NCI-H2171 treated with DMSO at 0.1 percent for 48 hours (cell line): ENCODE results near the gene C17orf113.
"Not testable (repeated sequence)": the region's sequence is repeated elsewhere in the genome, so short reads cannot be mapped to it uniquely, and the experiment has no call there.

ENCODE experiments used
- DNase-seq: peaks from one replicate; lab custom pipeline; 2025; lab: John Stamatoyannopoulos, UW

The C17orf113 gene

DNA sequence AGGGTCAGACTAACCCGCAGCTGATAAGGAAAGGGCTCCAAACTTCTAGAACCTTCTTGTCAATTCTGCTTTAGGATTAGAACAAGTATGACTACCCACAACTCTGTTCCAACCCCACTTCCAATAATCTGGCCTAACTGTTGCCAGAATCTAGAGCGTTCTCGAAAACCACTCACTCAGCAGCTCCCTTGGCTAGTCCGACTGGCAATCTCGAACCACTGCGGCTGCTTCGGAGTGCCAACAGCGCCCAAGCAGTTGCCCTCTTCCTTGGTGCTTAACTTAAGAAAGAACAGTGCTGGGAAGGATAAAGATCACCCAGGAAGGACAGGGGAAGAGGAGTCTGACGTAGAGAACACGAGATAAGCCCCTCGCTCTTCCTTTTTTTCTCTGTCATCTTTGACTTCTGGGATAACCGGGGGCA is 34.0 kb downstream of the C17orf113 start:
- peak; percentile 14 for DNase-seq

DNA sequence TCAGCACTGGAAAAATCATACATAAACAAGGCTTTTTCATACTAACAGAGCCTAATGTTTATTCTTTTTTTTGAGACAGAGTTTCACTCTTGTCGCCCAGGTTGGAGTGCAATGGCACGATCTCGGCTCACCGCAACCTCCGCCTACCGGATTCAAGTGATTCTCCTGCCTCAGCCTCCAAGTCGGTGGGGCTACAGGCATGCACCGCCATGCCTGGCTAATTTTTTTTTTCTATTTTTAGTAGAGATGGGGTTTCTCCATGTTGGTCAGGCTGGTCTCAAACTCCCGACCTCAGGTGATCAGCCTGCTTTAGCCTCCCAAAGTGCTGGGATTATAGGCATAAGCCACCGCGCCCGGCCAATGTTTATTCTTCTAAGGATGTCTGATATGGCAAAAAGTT is 36.7 kb downstream of the C17orf113 start:
- not testable (repeated sequence) for DNase-seq

DNA sequence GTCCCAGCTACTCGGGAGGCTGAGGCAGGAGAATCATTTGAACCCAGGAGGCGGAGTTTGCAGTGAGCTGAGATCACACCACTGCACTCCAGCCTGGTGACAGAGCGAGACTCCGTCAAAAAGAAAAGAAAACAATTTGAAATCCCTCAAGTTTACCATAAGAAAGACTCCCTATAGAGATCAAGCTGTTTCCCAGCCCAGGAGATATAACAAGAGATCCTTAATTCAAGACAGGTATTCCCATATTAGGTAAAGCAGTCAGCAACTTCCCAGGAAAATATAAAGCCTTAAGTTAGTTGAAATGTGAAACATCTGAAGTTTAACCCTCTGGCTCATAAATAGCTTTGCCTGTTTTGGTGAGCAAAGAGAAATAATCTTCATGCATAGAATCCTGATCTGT is 38.0 kb downstream of the C17orf113 start:
- DNase-seq: not testable (repeated sequence)

DNA sequence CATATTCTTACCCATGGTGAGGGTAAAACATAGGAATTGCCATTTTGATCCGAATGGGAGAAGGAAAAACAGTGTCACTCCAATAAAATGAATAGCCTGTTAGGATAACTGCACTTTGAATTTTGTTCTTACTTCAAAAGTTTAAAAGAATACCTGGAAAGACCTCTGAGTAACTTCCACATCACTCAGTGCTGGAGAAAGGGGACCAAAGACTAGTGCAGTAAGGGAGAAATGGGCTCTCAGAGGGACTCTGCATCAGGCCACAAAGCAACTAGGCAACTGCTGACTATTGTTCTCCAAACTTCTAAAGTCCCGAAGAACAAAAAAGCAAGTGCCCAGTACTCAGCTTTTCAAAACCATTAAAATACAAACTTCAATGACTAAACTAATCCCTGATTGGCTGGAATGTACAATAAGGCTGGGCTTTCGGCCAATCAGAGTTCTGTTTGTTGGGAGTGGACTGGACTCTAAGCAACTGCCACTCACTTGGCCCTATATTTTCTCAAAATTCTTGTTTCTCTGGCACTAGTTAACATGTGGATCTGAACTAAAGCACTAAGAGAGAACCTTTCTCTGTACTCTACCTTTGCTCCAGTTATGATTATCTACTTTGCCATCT is 39.4 kb downstream of the C17orf113 start:
- no peak for DNase-seq

DNA sequence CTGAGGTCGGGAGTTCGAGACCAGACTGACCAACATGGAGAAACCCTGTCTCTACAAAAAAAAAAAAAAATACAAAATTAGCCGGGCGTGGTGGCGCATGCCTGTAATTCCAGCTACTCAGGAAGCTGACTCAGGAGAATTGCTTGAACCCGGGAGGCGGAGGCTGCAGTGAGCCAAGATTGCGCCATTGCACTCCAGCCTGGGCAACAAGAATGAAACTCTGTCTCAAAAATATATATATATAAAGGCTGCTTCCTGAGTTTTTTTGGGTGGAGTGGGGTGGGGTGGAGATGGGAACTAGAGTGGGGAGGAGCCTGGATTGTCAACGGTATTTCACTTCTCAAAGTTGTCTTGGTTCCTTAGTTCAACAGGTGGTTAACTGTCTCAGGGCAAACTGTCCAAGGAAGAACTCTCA is 40.1 kb downstream of the C17orf113 start:
- DNase-seq: not testable (repeated sequence)

DNA sequence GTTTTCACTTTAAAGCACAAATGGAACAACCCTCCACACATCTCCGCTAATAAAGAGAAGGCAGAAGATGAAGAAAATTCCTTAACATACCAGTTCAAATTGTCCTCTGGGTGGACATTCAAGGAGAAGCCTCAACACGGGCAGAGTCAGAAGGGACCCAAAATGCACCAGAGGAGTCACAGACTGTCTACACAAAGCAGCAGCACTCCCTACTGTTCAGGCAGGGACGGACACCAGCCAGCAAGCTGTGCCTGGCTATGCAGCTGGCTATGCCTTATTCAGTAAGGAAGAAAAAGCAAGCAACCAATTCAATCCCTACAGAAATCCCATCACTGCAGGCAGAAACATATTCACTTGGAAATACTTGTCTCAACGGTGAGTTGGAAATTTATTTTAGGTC is 41.2 kb downstream of the C17orf113 start:
- no peak for DNase-seq

DNA sequence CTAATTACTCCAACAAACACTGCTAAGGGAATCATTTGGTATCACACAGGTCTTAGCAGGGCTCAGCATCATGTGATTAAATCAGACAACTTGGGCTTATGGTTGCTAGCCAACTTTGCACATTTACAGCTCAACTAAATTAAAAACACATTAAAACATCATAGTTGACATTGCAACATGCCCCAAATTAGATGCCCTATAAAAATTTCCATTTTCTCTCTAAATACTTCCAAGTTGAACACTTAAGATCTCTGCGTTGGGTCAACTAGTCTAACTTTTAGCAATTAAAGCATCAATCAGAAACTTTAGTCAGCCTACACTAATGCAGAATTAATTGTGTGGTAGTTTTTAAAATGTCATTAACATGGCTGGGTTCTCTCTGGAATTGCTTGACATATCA is 45.2 kb downstream of the C17orf113 start:
- DNase-seq: no peak

DNA sequence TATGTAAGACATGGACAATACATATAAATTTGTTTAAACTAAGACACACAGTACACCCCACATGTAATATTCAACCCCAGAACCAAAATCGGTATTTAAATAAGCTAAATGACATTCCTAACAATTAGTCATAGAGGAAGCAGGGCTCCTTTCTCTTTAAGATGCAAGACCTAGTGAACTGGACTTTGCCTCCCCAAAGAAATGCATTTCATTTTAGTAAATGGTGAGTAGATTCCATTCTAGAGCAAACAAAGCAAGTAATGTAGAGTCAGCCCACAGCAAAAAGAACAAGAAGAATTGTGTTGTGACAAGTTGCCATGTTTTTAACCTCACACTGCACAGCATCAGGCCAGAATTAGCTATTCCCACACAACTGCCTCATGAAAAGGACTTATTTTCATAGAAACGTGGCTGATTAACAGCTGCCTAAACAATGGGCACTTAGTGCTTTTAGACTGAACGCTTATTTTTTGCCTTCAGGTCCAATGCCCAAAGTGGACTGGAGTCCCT is 47.6 kb downstream of the C17orf113 start:
- DNase-seq: no peak

DNA sequence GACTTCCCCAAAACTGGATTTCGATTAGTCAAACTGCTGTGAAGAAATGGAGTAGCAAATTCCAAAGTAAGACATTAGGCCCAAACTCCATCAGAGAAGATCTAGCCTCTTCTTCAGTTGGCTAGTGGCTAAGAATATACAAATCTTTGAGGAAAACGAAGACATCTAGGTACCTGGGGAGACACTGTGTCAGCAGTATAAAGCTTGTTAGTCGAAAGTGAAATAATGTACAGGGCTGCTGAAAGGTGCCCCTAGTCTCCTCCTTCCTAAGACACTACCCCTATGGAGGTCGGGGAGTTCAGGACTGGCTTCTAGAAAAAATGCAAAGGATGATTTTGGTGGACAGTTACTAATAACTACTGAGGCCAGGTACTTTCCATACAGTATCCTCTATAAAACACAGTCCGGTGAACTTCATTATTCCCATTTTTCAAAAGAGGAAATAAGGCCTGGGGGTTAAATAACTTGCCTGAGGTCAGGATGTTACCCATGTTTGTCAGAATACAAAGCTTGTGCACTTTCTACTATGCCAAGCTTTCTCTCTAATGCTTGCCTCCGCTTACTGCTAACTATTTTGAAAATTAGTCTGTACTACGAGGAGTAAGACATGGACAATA is 48.1 kb downstream of the C17orf113 start:
- DNase-seq: no peak

DNA sequence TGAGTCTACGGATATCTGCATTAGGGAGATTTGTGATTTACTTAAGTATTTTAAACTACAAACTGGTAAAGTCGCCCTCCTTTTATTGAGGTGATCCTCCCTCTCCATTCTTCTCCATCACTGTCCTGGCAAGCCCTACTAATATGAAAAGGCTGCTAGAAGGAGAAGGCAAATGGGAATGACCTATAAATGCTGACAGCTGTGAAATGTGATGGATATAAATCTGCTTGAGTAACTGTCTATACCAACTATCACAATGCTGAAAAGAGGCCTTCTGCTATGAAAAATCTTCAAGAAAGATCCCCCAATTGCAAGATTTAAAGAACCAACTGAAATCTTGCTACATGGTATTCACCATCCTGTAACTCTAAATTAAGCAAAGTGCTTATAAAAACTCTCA is 48.7 kb downstream of the C17orf113 start:
- no peak for DNase-seq

DNA sequence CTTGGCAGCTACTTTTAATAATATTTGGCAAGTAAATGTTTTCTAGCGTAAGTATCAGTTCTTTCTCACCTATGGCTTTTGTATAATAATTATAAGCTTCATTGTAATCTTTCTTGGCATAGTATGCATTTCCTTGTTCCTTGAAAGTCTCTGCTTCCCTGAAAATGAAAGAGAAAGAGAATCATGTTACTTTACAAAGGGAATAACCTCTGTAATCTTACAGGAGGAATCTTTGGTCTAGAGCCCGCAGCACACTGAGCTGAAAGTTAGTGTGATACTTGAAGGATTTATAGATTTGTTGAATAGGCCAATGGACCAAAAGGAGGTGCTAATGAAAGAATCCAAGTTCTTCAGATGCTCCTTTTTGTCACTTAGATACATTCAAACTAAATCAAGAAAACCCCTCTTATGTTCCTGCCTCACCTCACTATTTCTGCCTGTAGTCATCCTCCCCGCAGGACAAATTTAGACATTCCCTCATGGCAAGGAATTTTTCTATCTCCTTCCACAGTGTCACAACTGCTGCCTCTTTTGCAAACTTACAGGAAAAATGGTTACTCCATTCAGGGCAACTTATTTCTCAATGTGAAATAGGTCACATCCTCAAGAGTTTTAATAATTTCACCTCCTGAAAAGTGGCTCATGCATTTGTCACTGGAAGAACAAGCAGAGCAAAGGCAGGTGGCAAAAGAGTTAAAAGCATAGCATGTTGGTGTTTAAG is 49.8 kb downstream of the C17orf113 start:
- no peak for DNase-seq

DNA sequence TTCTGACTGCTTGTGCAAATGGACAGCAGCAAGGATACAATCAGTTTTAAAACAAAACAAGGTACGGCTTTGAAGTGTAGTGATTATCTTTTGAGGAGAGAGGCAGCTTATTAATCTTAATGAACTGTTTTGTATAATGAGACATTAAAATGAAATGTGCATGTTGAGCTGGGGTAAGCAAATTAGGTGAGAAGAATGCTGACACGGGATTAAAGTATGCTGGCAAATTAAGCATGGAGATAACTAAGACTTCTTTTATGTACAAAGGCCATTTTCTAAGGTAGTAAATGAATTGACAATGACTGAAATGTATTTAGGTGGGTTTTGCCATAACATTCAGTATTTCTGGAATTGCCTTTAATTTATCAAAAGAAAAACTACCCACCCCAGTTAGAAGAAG is 51.9 kb downstream of the C17orf113 start:
- DNase-seq: no peak

DNA sequence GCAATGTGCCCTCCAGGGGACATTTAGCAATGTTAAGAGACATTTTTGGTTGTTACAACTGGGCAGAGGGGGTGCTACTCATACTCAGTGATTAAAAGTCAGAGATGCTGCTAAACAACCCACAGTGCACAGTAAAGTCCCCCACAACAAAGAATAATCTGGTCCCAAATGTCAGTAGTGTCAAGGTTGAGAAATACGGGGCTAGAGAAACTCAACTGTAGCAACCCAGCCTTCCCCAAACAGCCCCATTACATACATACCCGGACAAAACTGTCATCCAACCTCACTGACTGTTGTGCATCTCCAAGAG is 53.6 kb downstream of the C17orf113 start:
- no peak for DNase-seq

DNA sequence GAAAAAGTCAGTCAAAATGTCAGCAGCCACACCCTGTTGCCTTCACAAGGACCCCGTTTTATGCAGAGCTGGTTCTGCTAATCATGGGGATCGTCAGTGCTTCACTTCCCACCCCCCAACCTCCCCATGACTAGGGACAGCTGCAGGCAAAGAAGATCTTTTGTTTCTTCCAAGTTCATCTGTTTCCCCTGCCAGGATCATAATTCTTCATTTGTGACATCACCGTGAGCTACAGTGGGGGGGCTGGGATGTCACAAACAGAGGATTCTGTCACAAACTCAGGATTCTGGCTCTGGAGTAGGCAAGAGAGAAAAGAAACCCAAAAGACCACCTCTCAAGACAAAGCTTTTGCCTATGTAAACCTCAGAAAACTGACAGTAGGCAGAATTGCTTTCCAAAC is 57.8 kb downstream of the C17orf113 start:
- no peak for DNase-seq

DNA sequence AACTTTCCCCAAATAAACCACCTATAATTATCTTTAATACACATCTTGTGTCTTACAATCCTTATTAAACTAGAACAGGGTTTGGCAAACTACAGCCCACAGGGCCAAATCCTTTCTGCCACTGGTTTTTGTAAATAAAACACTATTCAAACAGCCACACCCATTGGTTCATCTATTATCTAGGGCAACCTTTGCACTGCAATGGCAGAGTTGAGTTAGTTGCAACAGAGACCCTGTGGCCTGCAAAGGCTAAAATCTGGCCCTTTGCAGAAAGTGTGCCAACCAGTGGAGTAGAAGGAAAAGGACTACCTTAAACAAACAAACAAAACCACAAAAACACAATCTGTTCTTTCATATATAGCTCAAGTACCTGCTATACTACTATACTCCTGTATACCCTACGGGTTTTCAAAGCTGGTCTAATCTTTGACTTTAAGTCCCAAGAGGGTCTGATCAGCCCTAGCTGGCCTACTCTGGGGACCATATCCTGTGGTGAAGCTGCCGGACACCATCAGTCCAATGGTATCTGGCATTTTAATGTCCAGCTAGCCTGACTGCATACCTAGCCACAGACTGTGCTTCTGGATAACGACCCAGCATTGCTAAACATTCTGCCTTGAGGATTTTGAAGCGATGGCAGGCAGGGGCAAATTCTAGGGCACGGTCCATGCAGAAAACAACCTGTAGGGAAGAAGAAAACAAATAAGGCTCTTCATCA is 60.5 kb downstream of the C17orf113 start:
- DNase-seq: no peak

DNA sequence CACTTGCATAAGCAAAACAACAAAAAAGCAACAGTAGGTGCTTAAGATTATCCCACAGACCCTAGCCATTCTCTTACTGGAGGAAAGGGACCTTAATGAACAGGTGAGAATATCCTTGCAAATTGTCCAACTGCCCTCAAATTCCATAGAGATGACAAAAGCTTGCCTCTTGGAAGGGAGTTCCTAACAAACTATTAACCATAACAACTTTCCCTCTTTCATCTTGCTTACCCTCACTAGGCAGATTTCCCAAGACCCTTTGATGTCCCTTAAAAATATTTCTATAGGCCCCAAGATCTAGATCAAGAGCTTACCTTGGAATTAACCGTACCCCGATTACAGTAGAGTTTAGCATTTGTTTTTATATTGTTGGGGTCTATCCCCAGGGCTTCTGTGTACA is 62.0 kb downstream of the C17orf113 start:
- no peak for DNase-seq
